Spleen (tissue), 7 donors: ENCODE data around the gene CD99.

Experiments
- CTCF ChIP-seq, 11 experiments: fragments of 200-600 bp in 7 of 11; fragments of 450-650 bp in 4 of 11; sonication (generic) in 4 of 11; IDR thresholded peaks in 8 of 11; conservative IDR thresholded peaks in 3 of 11; 1 replicate in 7 of 11; 2 replicates in 4 of 11; pipeline versions ENCODE4 v1.4.0 to v1.8.0; 2016 to 2021; ENCODE audit warnings: antibody characterized with exemption in 11 of 11, inconsistent platforms in 4 of 11, mild to moderate bottlenecking in 1 of 11
- POLR2A ChIP-seq, 3 donors: fragments of 450-650 bp; IDR thresholded peaks; one replicate each; pipeline ENCODE4 v1.5.1; 2017; ENCODE audit warnings: antibody characterized with exemption in 3 of 3, mild to moderate bottlenecking in 1 of 3
- donor health status: DM: no; HTN: no; CAD: no; lungs with moderate emphysema.
- donor health status: DM: no; HTN: no; CAD: no.
- donor health status: DM: no; HTN: no; CAD: no.

GRCh38 chrX:2781698-2782097 lies 90.6 kb downstream of the CD99 start:
- TF ChIP-seq POLR2A (IDR thresholded peaks at IDR 0.05): no peak
- no peak for TF ChIP-seq CTCF (IDR thresholded peaks at IDR 0.05 in 8 of 11, conservative IDR thresholded peaks at IDR 0.05 in 3 of 11)
